WTC11 (cell line): Measurements from ENCODE around the gene EXD3. TPM values are rescaled to one million over a fixed set of nuclear protein-coding genes. Genes with fewer than 3 reads are reported as not detected.

Source experiments
- ATAC-seq: fragments of 200-7000 bp; cut with Tn5 transposase; 2 replicates; pipeline ENCODE4 v1.10.0; 2021; ENCODE audit warnings: mild to moderate bottlenecking, moderate library complexity
- CTCF ChIA-PET: fragments of 300-600 bp; sonication (Branson Sonifier 250); formaldehyde crosslinking; loops from one replicate; lab custom pipeline; 2021; ENCODE audit warnings: antibody characterized with exemption; lab: Charles Lee
- POLR2A ChIA-PET: fragments of 350-600 bp; sonication (Branson Sonifier 250); formaldehyde crosslinking; loops from one replicate; lab custom pipeline; 2021; ENCODE audit warnings: antibody characterized with exemption; lab: Charles Lee
- DNase-seq: peaks from one replicate; pipeline ENCODE4 v3.0.0; 2021; ENCODE audit warnings: low spot score
- H3K27ac Mint-ChIP-seq: 2 replicates; pipeline ENCODE4 v1.8.0; 2021; ENCODE audit warnings: mixed read lengths
- H3K27me3 Mint-ChIP-seq: 2 replicates; pipeline ENCODE4 v1.8.0; 2021; ENCODE audit warnings: low read depth, mild to moderate bottlenecking, moderate library complexity, mixed read lengths
- H3K36me3 Mint-ChIP-seq: 2 replicates; pipeline ENCODE4 v1.8.0; 2021; ENCODE audit warnings: mixed read lengths
- H3K4me1 Mint-ChIP-seq: 2 replicates; pipeline ENCODE4 v1.8.0; 2022; ENCODE audit warnings: mixed read lengths
- H3K4me3 Mint-ChIP-seq: 2 replicates; pipeline ENCODE4 v1.8.0; 2021; ENCODE audit warnings: mild to moderate bottlenecking, moderate library complexity, mixed read lengths
- H3K9me3 Mint-ChIP-seq: 2 replicates; pipeline ENCODE4 v1.8.0; 2021; ENCODE audit warnings: mixed read lengths
- CBFB ChIP-seq: sonication (generic); formaldehyde crosslinking; IDR thresholded peaks from 2 replicates; pipeline ENCODE4 v1.8.1; 2022; ENCODE audit warnings: mild to moderate bottlenecking, low read depth, missing genetic modification reagents
- E2F1 ChIP-seq: sonication (generic); formaldehyde crosslinking; IDR thresholded peaks from 2 replicates; pipeline ENCODE4 v1.8.0; 2022; ENCODE audit warnings: mild to moderate bottlenecking, missing genetic modification reagents
- ELF4 ChIP-seq: sonication (generic); formaldehyde crosslinking; IDR thresholded peaks from 2 replicates; pipeline ENCODE4 v1.8.1; 2022; ENCODE audit warnings: low read depth, mild to moderate bottlenecking, moderate library complexity, missing genetic modification reagents
- ETV6 ChIP-seq: sonication (generic); formaldehyde crosslinking; IDR thresholded peaks from 2 replicates; pipeline ENCODE4 v1.8.1; 2022; ENCODE audit warnings: mild to moderate bottlenecking, missing genetic modification reagents
- FOXJ3 ChIP-seq: sonication (generic); formaldehyde crosslinking; IDR thresholded peaks from 2 replicates; pipeline ENCODE4 v1.9.0; 2021; ENCODE audit warnings: missing genetic modification reagents, mild to moderate bottlenecking, borderline replicate concordance
- GRHL2 ChIP-seq: fragments of 250-450 bp; sonication (Bioruptor Pico); IDR thresholded peaks from 2 replicates; pipeline ENCODE4 v1.8.0; 2022; ENCODE audit warnings: mild to moderate bottlenecking, moderate library complexity; ENCODE audit not compliant: insufficient replicate concordance, severe bottlenecking
- KAT7 ChIP-seq: sonication (generic); formaldehyde crosslinking; IDR thresholded peaks from 2 replicates; pipeline ENCODE4 v1.8.1; 2023; ENCODE audit warnings: missing genetic modification reagents, mild to moderate bottlenecking, borderline replicate concordance
- MXD4 ChIP-seq: fragments of 250-450 bp; sonication (Bioruptor Pico); IDR thresholded peaks from 2 replicates; pipeline ENCODE4 v1.8.0; 2021; ENCODE audit warnings: mild to moderate bottlenecking, moderate library complexity, borderline replicate concordance
- NR1H2 ChIP-seq: sonication (generic); formaldehyde crosslinking; IDR thresholded peaks from 2 replicates; pipeline ENCODE4 v1.9.0; 2021; ENCODE audit warnings: mild to moderate bottlenecking, moderate library complexity, missing genetic modification reagents
- OVOL2 ChIP-seq: fragments of 250-450 bp; sonication (Bioruptor Pico); IDR thresholded peaks from 2 replicates; pipeline ENCODE4 v1.9.0; 2021; ENCODE audit warnings: mild to moderate bottlenecking, borderline replicate concordance
- STAT6 ChIP-seq: sonication (generic); formaldehyde crosslinking; conservative IDR thresholded peaks from 2 replicates; pipeline ENCODE4 v1.8.1; 2023; ENCODE audit warnings: mild to moderate bottlenecking, low read depth, missing genetic modification reagents, moderate library complexity
- TEAD1 ChIP-seq: sonication (generic); formaldehyde crosslinking; IDR thresholded peaks from 2 replicates; pipeline ENCODE4 v1.8.0; 2022; ENCODE audit warnings: mild to moderate bottlenecking, missing genetic modification reagents
- ZNF416 ChIP-seq: fragments of 250-450 bp; sonication (Bioruptor Pico); IDR thresholded peaks from 2 replicates; pipeline ENCODE4 v1.9.0; 2021; ENCODE audit warnings: mild to moderate bottlenecking, inconsistent platforms
- ZNF671 ChIP-seq: fragments of 250-450 bp; sonication (Bioruptor Pico); IDR thresholded peaks from 2 replicates; pipeline ENCODE4 v1.8.0; 2021; ENCODE audit warnings: mild to moderate bottlenecking
- total RNA-seq: library from RNA; stranded (reverse); gene quantifications from 3 replicates; pipeline ENCODE4 v1.2.3, GENCODE V29; 2021
- TF ChIP-seq, protein P1 (sequence below): sonication (generic); formaldehyde crosslinking; IDR thresholded peaks from 2 replicates; pipeline ENCODE4 v1.8.1; 2022; ENCODE audit warnings: mild to moderate bottlenecking, moderate library complexity, missing genetic modification reagents
- TF ChIP-seq, protein P2 (sequence below): sonication (generic); formaldehyde crosslinking; IDR thresholded peaks from 2 replicates; pipeline ENCODE4 v1.8.1; 2023; ENCODE audit warnings: mild to moderate bottlenecking, missing genetic modification reagents, moderate library complexity
- TF ChIP-seq, protein P3 (sequence below): fragments of 250-450 bp; sonication (Bioruptor Pico); IDR thresholded peaks from 2 replicates; pipeline ENCODE4 v1.9.0; 2021; ENCODE audit warnings: moderate library complexity, mild to moderate bottlenecking, inconsistent platforms, borderline replicate concordance
- TF ChIP-seq, protein P4 (sequence below): fragments of 250-450 bp; sonication (Bioruptor Pico); IDR thresholded peaks from 2 replicates; pipeline ENCODE4 v2.1.2; 2022; ENCODE audit warnings: mild to moderate bottlenecking, moderate library complexity
- TF ChIP-seq, protein P5 (sequence below): fragments of 250-450 bp; sonication (Bioruptor Pico); IDR thresholded peaks from 2 replicates; pipeline ENCODE4 v1.9.0; 2021; ENCODE audit warnings: mild to moderate bottlenecking, borderline replicate concordance

Gene EXD3
- total RNA-seq, 1 experiment from 2014 or later, result 21.2 TPM

DNA sequence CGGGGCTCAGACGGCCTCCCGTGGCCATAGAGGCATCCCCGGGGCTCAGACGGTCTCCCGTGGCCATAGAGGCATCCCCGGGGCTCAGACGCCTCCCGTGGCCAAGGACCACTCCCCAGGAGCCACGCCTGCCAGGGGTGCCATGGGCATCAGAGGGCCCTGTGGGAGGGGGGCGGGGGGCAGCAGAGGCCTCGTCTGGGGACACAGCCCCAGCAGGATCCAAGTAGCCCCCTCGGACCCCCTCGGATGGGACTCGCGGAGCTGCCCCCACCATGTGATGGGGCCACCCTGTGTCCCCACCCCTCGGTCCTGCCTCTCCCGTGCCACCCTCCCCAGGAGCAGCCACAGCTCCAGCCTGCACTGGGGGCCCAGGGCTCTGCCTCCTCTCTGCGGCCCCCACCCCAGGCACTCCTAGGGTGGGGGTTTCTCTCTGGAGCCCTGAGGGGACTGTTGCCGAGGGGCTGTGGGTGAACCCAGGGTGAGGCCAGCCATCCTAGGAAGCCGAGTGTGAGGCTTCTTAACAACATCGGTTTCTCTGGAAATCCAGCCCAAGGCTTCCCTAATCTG is 15.7 kb upstream of the EXD3 start:
- no peak overlapping the region for H3K4me3 Mint-ChIP-seq
- POLR2A ChIA-PET, result no interaction called here

DNA sequence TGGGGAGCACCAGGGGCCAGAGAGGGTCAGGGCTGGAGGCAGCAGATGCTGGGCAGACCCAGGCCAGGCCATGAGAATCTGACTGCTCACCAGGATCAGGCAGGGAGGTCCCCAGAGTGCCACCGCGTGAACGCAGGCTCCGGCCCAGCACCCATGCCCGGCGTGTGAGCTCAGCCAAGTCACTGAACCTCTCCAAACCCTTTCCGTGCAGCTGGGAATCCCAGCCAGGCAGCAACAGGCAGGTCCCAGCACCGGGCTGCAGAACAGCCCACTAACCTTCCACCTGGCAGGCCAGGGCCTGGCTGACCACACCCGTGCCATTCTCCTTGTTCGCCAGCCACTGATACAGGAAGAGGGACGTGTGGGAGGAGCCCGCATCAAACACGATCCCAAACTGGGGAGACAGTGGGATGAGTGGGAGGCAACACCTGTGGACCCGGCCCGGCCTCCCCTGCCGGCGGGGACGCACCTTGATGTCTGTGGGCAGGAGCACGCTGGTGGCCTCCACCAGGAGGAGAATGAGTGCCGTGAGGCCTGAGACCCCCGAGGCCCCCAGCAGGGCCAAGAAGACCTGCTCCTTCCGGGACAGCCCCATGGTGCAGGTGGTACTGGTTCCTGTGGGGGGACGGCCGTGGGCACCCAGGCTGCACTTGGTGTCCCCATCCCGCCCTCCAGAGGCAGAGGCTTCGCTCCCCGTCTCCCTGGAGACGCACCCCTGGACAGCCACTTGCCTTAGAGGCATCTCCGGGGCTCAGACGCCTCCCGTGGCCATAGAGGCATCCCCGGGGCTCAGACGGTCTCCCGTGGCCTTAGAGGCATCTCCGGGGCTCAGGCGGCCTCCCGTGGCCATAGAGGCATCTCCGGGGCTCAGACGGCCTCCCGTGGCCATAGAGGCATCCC is 15.0 kb upstream of the EXD3 start:
- Mint-ChIP-seq H3K27me3 (no peaks in the 10 kb centered on the region; the same call in 1 of the 2 replicates), H3K27ac (no peak overlapping the region), H3K4me1 (peaks cover 2% of the 10 kb centered on the region; the same call in 1 of the 2 replicates), H3K4me3 (no peak overlapping the region), H3K9me3 (no peaks in the 10 kb centered on the region), H3K36me3 (no peaks in the 10 kb centered on the region)
- CTCF ChIA-PET, result interaction anchor here (1.2 to 1.8 kb wide), 3 partner anchors 15 to 151 kb away, joined by 3 to 14 read pairs (median 3); partner anchors contain the start of genes EXD3, NOXA1 and NRARP
- ATAC-seq, result no peak
- POLR2A ChIA-PET, result interaction anchor here (0.6 kb wide), 1 partner anchor 104 kb away, joined by 3 read pairs; no protein-coding TSS in a partner anchor
- DNase-seq, result no peak
- TF ChIP-seq E2F1 (CRISPR knock-in tag) (no peak), ETV6 (CRISPR knock-in tag) (no peak), CBFB (no peak), STAT6 (CRISPR knock-in tag) (no peak)
- TF ChIP-seq, protein P1, sequence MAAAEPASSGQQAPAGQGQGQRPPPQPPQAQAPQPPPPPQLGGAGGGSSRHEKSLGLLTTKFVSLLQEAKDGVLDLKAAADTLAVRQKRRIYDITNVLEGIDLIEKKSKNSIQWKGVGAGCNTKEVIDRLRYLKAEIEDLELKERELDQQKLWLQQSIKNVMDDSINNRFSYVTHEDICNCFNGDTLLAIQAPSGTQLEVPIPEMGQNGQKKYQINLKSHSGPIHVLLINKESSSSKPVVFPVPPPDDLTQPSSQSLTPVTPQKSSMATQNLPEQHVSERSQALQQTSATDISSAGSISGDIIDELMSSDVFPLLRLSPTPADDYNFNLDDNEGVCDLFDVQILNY (CRISPR knock-in tag), result no peak

More for the DNA sequence above, 15.7 kb upstream of the EXD3 start:
- TF ChIP-seq ZNF416, result no peak
- TF ChIP-seq NR1H2 (CRISPR knock-in tag), result no peak
- TF ChIP-seq OVOL2, result no peak
- TF ChIP-seq MXD4, result no peak
- no peak for TF ChIP-seq TEAD1 (CRISPR knock-in tag)
- TF ChIP-seq, protein P2, sequence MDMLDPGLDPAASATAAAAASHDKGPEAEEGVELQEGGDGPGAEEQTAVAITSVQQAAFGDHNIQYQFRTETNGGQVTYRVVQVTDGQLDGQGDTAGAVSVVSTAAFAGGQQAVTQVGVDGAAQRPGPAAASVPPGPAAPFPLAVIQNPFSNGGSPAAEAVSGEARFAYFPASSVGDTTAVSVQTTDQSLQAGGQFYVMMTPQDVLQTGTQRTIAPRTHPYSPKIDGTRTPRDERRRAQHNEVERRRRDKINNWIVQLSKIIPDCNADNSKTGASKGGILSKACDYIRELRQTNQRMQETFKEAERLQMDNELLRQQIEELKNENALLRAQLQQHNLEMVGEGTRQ (CRISPR knock-in tag), result no peak
- TF ChIP-seq, protein P3, sequence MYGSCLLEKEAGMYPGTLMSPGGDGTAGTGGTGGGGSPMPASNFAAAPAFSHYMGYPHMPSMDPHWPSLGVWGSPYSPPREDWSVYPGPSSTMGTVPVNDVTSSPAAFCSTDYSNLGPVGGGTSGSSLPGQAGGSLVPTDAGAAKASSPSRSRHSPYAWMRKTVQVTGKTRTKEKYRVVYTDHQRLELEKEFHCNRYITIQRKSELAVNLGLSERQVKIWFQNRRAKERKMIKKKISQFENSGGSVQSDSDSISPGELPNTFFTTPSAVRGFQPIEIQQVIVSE (CRISPR knock-in tag), result no peak
- TF ChIP-seq ZNF671, result no peak
- no peak for TF ChIP-seq FOXJ3
- TF ChIP-seq, protein P4, sequence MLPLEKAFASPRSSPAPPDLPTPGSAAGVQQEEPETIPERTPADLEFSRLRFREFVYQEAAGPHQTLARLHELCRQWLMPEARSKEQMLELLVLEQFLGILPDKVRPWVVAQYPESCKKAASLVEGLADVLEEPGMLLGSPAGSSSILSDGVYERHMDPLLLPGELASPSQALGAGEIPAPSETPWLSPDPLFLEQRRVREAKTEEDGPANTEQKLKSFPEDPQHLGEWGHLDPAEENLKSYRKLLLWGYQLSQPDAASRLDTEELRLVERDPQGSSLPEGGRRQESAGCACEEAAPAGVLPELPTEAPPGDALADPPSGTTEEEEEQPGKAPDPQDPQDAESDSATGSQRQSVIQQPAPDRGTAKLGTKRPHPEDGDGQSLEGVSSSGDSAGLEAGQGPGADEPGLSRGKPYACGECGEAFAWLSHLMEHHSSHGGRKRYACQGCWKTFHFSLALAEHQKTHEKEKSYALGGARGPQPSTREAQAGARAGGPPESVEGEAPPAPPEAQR (CRISPR knock-in tag), result no peak
- TF ChIP-seq ELF4 (CRISPR knock-in tag), result no peak
- TF ChIP-seq GRHL2 (CRISPR knock-in tag), result no peak
- no peak for TF ChIP-seq KAT7 (CRISPR knock-in tag)
- TF ChIP-seq, protein P5, sequence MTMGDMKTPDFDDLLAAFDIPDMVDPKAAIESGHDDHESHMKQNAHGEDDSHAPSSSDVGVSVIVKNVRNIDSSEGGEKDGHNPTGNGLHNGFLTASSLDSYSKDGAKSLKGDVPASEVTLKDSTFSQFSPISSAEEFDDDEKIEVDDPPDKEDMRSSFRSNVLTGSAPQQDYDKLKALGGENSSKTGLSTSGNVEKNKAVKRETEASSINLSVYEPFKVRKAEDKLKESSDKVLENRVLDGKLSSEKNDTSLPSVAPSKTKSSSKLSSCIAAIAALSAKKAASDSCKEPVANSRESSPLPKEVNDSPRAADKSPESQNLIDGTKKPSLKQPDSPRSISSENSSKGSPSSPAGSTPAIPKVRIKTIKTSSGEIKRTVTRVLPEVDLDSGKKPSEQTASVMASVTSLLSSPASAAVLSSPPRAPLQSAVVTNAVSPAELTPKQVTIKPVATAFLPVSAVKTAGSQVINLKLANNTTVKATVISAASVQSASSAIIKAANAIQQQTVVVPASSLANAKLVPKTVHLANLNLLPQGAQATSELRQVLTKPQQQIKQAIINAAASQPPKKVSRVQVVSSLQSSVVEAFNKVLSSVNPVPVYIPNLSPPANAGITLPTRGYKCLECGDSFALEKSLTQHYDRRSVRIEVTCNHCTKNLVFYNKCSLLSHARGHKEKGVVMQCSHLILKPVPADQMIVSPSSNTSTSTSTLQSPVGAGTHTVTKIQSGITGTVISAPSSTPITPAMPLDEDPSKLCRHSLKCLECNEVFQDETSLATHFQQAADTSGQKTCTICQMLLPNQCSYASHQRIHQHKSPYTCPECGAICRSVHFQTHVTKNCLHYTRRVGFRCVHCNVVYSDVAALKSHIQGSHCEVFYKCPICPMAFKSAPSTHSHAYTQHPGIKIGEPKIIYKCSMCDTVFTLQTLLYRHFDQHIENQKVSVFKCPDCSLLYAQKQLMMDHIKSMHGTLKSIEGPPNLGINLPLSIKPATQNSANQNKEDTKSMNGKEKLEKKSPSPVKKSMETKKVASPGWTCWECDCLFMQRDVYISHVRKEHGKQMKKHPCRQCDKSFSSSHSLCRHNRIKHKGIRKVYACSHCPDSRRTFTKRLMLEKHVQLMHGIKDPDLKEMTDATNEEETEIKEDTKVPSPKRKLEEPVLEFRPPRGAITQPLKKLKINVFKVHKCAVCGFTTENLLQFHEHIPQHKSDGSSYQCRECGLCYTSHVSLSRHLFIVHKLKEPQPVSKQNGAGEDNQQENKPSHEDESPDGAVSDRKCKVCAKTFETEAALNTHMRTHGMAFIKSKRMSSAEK (CRISPR knock-in tag), result no peak
- Mint-ChIP-seq H3K27ac (no peak overlapping the region), H3K9me3 (no peaks in the 10 kb centered on the region), H3K4me1 (peaks cover 2% of the 10 kb centered on the region; the same call in 1 of the 2 replicates), H3K36me3 (no peaks in the 10 kb centered on the region), H3K27me3 (no peaks in the 10 kb centered on the region; the same call in 1 of the 2 replicates)
- CTCF ChIA-PET, result no interaction called here
- DNase-seq (no peak), ATAC-seq (no peak)
